ENCODE data around the gene KCNIP4.

The KCNIP4 gene

GRCh38 chr4:21896767-21897166, 51.8 kb downstream of the KCNIP4 start:
- no peak for TF ChIP-seq CTCF (IDR thresholded peaks at IDR 0.05; ENCODE audit: control insufficient read depth, insufficient read depth, low read depth, low read length, missing control alignments)
- no peak for DNase-seq (ENCODE audit: low read depth)
- H3K4me3 ChIP-seq (ENCODE audit: control insufficient read depth, low read depth, low read length), result no peak overlapping the region

GRCh38 chr4:21893136-21893535, 55.4 kb downstream of the KCNIP4 start:
- peak; percentile 28 for DNase-seq (ENCODE audit: low read depth)
- no peak overlapping the region for H3K4me3 ChIP-seq (ENCODE audit: control insufficient read depth, low read depth, low read length)
- TF ChIP-seq CTCF (IDR thresholded peaks at IDR 0.05; ENCODE audit: control insufficient read depth, insufficient read depth, low read depth, low read length, missing control alignments), result no peak

- TF ChIP-seq CTCF (IDR thresholded peaks at IDR 0.05; ENCODE audit: control insufficient read depth, insufficient read depth, low read depth, low read length, missing control alignments), result no peak
- no peak for DNase-seq (ENCODE audit: low read depth)
- no peak overlapping the region for H3K4me3 ChIP-seq (ENCODE audit: control insufficient read depth, low read depth, low read length)
Observed at GRCh38 chr4:21890231-21890630, 58.3 kb downstream of the KCNIP4 start.

GRCh38 chr4:21888195-21888976, 60.2 kb downstream of the KCNIP4 start:
- peak; percentile 87 for DNase-seq (ENCODE audit: low read depth)
- no peak for TF ChIP-seq CTCF (IDR thresholded peaks at IDR 0.05; ENCODE audit: control insufficient read depth, insufficient read depth, low read depth, low read length, missing control alignments)
- no peak overlapping the region for H3K4me3 ChIP-seq (ENCODE audit: control insufficient read depth, low read depth, low read length)

- TF ChIP-seq CTCF (IDR thresholded peaks at IDR 0.05; ENCODE audit: control insufficient read depth, insufficient read depth, low read depth, low read length, missing control alignments), result no peak
- H3K4me3 ChIP-seq (ENCODE audit: control insufficient read depth, low read depth, low read length), result no peak overlapping the region
- no peak for DNase-seq (ENCODE audit: low read depth)
Observed at GRCh38 chr4:21887481-21887880, 61.1 kb downstream of the KCNIP4 start.

- TF ChIP-seq CTCF (IDR thresholded peaks at IDR 0.05; ENCODE audit: control insufficient read depth, insufficient read depth, low read depth, low read length, missing control alignments), result no peak
- no peak for DNase-seq (ENCODE audit: low read depth)
- H3K4me3 ChIP-seq (ENCODE audit: control insufficient read depth, low read depth, low read length), result no peak overlapping the region
Observed at GRCh38 chr4:21885770-21886169, 62.8 kb downstream of the KCNIP4 start.

Data from AG09309 (cell line).